ENCODE data around the gene SSR2. TPM values are rescaled to one million over a fixed set of nuclear protein-coding genes. Genes with fewer than 3 reads are reported as not detected.

SSR2 gene
- total RNA-seq: 450 and 635 TPM in 2 replicates

DNA sequence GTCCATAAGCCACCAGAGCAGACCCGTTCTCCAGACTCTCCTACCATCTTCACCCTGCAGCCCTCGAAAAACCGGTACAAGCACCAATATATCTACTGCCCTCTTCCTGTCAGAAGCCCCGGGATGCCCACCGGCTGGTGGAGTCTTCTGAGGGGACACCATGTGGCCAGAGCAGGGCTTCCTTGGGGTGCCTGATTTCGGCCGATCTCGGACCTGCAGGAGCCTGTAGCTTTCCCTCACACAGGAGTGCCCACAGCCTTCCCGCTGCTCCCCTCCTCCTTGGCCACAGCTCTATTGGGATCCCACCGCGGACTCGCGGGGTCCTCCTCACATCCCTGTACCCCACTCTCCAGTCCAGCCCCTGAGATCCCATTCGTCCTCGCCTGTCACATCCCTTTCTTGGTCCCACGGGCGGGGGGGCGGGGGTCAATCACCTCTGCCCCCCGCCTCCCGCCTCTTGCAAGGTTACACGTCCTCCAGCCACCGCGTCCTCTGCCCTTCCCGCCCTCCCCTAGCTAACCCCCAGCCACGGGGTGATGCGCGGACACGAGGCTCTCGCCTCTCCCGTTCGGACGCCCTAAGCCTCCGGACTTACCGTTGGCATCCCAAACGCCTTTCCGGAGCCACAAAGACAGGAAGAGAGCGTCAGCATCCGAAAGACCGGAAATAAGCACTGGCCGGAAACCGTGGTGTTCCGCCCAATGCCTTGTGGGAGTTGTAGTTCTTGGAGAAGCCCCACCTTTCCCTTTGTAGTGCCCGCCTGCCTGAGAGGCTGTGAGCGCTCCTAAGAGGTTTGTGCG is at the start of gene SSR2:
Gene SSR2, minus strand, starts transcription at position 659 of the 800 bp plus-strand sequence. CDS start 784 bp downstream, outside the sequence.
- TF ChIP-seq, protein P1, sequence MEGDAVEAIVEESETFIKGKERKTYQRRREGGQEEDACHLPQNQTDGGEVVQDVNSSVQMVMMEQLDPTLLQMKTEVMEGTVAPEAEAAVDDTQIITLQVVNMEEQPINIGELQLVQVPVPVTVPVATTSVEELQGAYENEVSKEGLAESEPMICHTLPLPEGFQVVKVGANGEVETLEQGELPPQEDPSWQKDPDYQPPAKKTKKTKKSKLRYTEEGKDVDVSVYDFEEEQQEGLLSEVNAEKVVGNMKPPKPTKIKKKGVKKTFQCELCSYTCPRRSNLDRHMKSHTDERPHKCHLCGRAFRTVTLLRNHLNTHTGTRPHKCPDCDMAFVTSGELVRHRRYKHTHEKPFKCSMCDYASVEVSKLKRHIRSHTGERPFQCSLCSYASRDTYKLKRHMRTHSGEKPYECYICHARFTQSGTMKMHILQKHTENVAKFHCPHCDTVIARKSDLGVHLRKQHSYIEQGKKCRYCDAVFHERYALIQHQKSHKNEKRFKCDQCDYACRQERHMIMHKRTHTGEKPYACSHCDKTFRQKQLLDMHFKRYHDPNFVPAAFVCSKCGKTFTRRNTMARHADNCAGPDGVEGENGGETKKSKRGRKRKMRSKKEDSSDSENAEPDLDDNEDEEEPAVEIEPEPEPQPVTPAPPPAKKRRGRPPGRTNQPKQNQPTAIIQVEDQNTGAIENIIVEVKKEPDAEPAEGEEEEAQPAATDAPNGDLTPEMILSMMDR (conservative IDR thresholded peaks at IDR 0.05; ENCODE audit: low read depth, low read length): no peak
- peak; percentile 58 for DNase-seq (ENCODE audit: low read depth)

DNA sequence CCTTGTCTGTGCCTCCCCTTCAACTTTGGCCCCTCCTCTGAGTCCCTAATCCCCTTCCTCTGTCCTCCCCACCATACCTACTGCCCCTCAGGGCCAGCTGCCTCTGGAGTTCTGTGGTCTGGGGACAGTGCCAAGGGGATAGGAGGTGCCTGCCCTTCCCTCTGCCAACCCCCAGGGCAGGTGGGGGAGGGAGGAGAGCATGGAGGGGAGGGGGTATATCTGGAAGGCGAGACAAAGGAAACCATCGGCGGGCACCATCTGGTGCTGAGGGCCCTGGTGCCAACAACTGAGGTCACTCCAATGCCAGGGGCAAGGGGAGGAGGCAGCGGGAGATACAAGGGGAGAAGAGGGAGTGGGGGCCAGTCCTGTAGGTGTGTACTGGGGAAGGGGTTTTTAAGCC is 49.8 kb upstream of the SSR2 start:
- DNase-seq (ENCODE audit: low read depth): no peak
- H3K4me3 ChIP-seq (ENCODE audit: low read depth, low read length): no peak overlapping the region
- TF ChIP-seq, protein P1 (conservative IDR thresholded peaks at IDR 0.05; ENCODE audit: low read depth, low read length): no peak

More for the DNA sequence above, at the start of gene SSR2:
- H3K4me3 ChIP-seq (ENCODE audit: low read depth, low read length): peak within 1 kb of the TSS; percentile 86

DNA sequence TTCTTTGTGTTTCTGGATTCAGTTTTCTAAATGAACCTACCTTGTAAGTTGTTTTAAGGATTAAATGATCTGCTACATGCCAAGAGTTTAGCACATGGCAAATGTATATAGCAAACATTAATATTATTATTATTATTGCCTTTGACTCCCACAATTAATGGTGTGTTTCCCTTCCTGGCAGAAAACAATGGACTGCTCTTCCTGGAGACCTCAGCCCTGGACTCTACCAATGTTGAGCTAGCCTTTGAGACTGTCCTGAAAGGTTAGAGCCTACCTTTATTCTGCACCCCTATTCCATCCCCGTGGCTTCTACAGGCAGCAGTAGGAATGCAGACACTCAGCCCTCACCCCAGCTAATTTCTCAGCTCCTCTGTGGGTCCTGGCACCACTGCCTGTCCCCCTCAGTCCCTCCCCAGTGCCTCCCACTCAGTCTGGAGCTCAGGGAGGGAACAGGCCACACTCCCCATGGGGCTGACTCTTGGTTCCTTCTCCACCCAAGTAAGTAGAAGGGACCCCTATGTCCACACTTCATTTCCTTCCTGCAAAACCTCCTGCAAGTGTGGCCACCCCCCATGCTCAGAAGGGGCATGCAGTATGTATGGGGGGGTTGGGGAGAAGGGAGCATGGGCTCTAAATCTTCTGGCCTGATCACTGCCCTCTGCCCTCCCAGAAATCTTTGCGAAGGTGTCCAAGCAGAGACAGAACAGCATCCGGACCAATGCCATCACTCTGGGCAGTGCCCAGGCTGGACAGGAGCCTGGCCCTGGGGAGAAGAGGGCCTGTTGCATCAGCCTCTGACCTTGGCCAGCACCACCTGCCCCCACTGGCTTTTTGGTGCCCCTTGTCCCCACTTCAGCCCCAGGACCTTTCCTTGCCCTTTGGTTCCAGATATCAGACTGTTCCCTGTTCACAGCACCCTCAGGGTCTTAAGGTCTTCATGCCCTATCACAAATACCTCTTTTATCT is 49.0 kb upstream of the SSR2 start:
- TF ChIP-seq, protein P1 (conservative IDR thresholded peaks at IDR 0.05; ENCODE audit: low read depth, low read length): no peak

DNA sequence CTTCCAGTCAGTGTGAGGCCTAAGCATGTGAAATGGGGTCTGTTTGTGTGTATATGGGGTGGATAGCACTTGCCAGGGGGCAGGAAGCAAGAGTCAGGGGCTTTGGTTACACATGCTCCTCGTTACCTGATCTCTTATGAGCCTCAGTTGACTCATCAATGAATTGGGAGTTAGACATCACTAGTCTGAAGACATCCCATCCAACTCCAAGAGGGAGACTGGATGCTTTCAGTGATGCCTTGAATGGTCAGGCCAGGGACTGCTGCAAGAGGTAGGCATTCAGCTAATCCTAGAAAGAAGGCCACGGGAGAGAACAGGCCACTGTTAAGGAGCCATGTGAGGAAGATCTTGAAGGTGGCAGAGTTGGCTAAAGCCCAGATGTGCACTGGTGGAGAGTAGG is 46.5 kb upstream of the SSR2 start:
- TF ChIP-seq, protein P1 (conservative IDR thresholded peaks at IDR 0.05; ENCODE audit: low read depth, low read length): no peak
- no peak for DNase-seq (ENCODE audit: low read depth)
- H3K4me3 ChIP-seq (ENCODE audit: low read depth, low read length): no peak overlapping the region

More for the DNA sequence above, 49.0 kb upstream of the SSR2 start:
- DNase-seq (ENCODE audit: low read depth): no peak
- H3K4me3 ChIP-seq (ENCODE audit: low read depth, low read length): no peak overlapping the region

- no peak for DNase-seq (ENCODE audit: low read depth)
- no peak overlapping the region for H3K4me3 ChIP-seq (ENCODE audit: low read depth, low read length)
- TF ChIP-seq, protein P1 (conservative IDR thresholded peaks at IDR 0.05; ENCODE audit: low read depth, low read length): no peak
Measured at GRCh38 chr1:156065871-156066270, 45.1 kb upstream of the SSR2 start.

GRCh38 chr1:156065212-156065611 is 44.5 kb upstream of the SSR2 start:
- no peak for DNase-seq (ENCODE audit: low read depth)
- H3K4me3 ChIP-seq (ENCODE audit: low read depth, low read length): no peak overlapping the region
- TF ChIP-seq, protein P1 (conservative IDR thresholded peaks at IDR 0.05; ENCODE audit: low read depth, low read length): no peak

All from epithelial cell of proximal tubule (primary cell).